CD14-positive monocyte (primary cell): ENCODE measurements around the gene GRIK4. TPM values are rescaled to one million over a fixed set of nuclear protein-coding genes. Genes with fewer than 3 reads are reported as not detected.

Experiments
- DNase-seq, 3 donors: peaks; one replicate each; pipeline ENCODE4 v3.0.0-alpha.2; 2011 to 2022
- H2AFZ ChIP-seq: 2 replicates; pipeline ENCODE4 v1.6.0; 2012; ENCODE audit warnings: mild to moderate bottlenecking, low read depth, low read length, inconsistent platforms; ENCODE audit not compliant: insufficient read depth, poor library complexity, severe bottlenecking
- H3K27ac ChIP-seq, 2 donors: 1 replicate in 1 of 2; 2 replicates in 1 of 2; pipeline ENCODE4 v1.5.1; 2012 to 2013; ENCODE audit warnings: low read length in 2 of 2, control low read depth in 1 of 2, inconsistent platforms in 1 of 2, low read depth in 1 of 2, mild to moderate bottlenecking in 1 of 2
- H3K27me3 ChIP-seq, 2 donors: one replicate each; pipeline versions ENCODE4 v1.6.0 to v1.6.1; 2011 to 2013; ENCODE audit warnings: low read length in 2 of 2; ENCODE audit not compliant: control insufficient read depth in 2 of 2, insufficient read depth in 2 of 2
- H3K36me3 ChIP-seq, 2 donors: replicated peaks in 1 of 2; 1 replicate in 1 of 2; 2 replicates in 1 of 2; pipeline versions ENCODE4 v1.5.1 to v1.6.1; 2012 to 2013; ENCODE audit warnings: low read length in 2 of 2, control low read depth in 1 of 2, inconsistent platforms in 1 of 2, mild to moderate bottlenecking in 1 of 2; ENCODE audit not compliant: insufficient read depth in 2 of 2, control insufficient read depth in 1 of 2
- H3K4me1 ChIP-seq, 2 donors: 1 replicate in 1 of 2; 2 replicates in 1 of 2; pipeline versions ENCODE4 v1.5.1 to v1.6.1; 2012 to 2013; ENCODE audit warnings: low read length in 2 of 2, control low read depth in 1 of 2, inconsistent platforms in 1 of 2, mild to moderate bottlenecking in 1 of 2, moderate library complexity in 1 of 2; ENCODE audit not compliant: insufficient read depth in 2 of 2, control insufficient read depth in 1 of 2
- H3K4me2 ChIP-seq: replicated peaks from 2 replicates; pipeline ENCODE3; 2012; ENCODE audit warnings: low read length, moderate library complexity, mild to moderate bottlenecking; ENCODE audit not compliant: poor library complexity, severe bottlenecking; ENCODE audit errors: extremely low read depth
- H3K4me3 ChIP-seq, 3 experiments: fragments of 200-600 bp in 1 of 3; sonication (generic) in 1 of 3; replicated peaks in 1 of 3; 1 replicate in 2 of 3; 2 replicates in 1 of 3; pipeline ENCODE4 v1.5.1; 2011 to 2013; ENCODE audit warnings: low read length in 3 of 3, mild to moderate bottlenecking in 3 of 3, control low read depth in 2 of 3, low read depth in 2 of 3, inconsistent platforms in 1 of 3, moderate library complexity in 1 of 3
- H3K79me2 ChIP-seq: 2 replicates; pipeline ENCODE4 v1.6.0; 2012; ENCODE audit warnings: mild to moderate bottlenecking, control low read depth, inconsistent platforms, low read length, moderate library complexity; ENCODE audit not compliant: insufficient read depth
- H3K9ac ChIP-seq: 2 replicates; pipeline ENCODE4 v1.6.0; 2017; ENCODE audit warnings: low read length, mild to moderate bottlenecking; ENCODE audit not compliant: insufficient read depth, poor library complexity, severe bottlenecking
- H3K9me3 ChIP-seq, 2 donors: replicated peaks in 1 of 2; 1 replicate in 1 of 2; 2 replicates in 1 of 2; pipeline versions ENCODE4 v1.5.1 to v1.6.1; 2012 to 2013; ENCODE audit warnings: low read length in 2 of 2, control low read depth in 1 of 2; ENCODE audit not compliant: control insufficient read depth in 1 of 2, insufficient read depth in 1 of 2
- H4K20me1 ChIP-seq: 2 replicates; pipeline ENCODE4 v1.6.0; 2012; ENCODE audit warnings: mild to moderate bottlenecking, low read length, control low read depth, moderate library complexity; ENCODE audit not compliant: insufficient read depth
- H3K27ac Mint-ChIP-seq, 7 donors: one replicate each; pipeline ENCODE4 v1.8.0; 2020; ENCODE audit warnings: mild to moderate bottlenecking in 7 of 7, mixed read lengths in 7 of 7, moderate library complexity in 6 of 7, inconsistent platforms in 2 of 7
- H3K27me3 Mint-ChIP-seq, 3 donors: one replicate each; pipeline ENCODE4 v1.8.0; 2021 to 2022; ENCODE audit warnings: low read depth in 3 of 3, mild to moderate bottlenecking in 3 of 3, mixed read lengths in 3 of 3, moderate library complexity in 3 of 3, inconsistent platforms in 1 of 3
- H3K36me3 Mint-ChIP-seq, 2 donors: one replicate each; pipeline ENCODE4 v1.8.0; 2020; ENCODE audit warnings: mixed read lengths in 2 of 2, inconsistent platforms in 1 of 2, mild to moderate bottlenecking in 1 of 2
- H3K4me1 Mint-ChIP-seq: one replicate; pipeline ENCODE4 v1.8.0; 2020; ENCODE audit warnings: mild to moderate bottlenecking, mixed read lengths
- H3K4me3 Mint-ChIP-seq, 2 donors: one replicate each; pipeline ENCODE4 v1.8.0; 2020; ENCODE audit warnings: mild to moderate bottlenecking in 2 of 2, mixed read lengths in 2 of 2, moderate library complexity in 1 of 2
- H3K9me3 Mint-ChIP-seq, 7 donors: one replicate each; pipeline ENCODE4 v1.8.0; 2020 to 2022; ENCODE audit warnings: mixed read lengths in 7 of 7, mild to moderate bottlenecking in 6 of 7, moderate library complexity in 6 of 7, inconsistent platforms in 2 of 7
- CTCF ChIP-seq: fragments of 200-600 bp; IDR thresholded peaks from one replicate; pipeline ENCODE4 v1.8.0; 2022; ENCODE audit warnings: antibody characterized with exemption, mild to moderate bottlenecking
- WGBS: methylation state at CpG from one replicate; pipeline ENCODE4 v1.1.5; 2013; ENCODE audit warnings: missing lambda C conversion rate; ENCODE audit not compliant: insufficient coverage; 5-methylcytosine and 5-hydroxymethylcytosine counted together
- intact Hi-C, 2 donors: fragments of 100-400 bp; cut with micrococcal nuclease; formaldehyde crosslinking; loops; one replicate each; pipeline versions ENCODE4 v1.15.0 to v1.15.1; 2023
- polyA plus RNA-seq, 3 donors: library from polyadenylated mRNA; depleted of rRNA in 1 of 3; unstranded in 2 of 3; stranded (reverse) in 1 of 3; fragments of 300-500 nt in 2 of 3; fragments of >200 nt in 1 of 3; fragmentation: Illumina TruSeq in 2 of 3; gene quantifications; 1 replicate in 2 of 3; 2 replicates in 1 of 3; pipeline ENCODE4 v1.2.3, GENCODE V29; 2012 to 2021

GRIK4 gene
- polyA plus RNA-seq, 3 donors: not detected

- DNase-seq: no peak
- Histone ChIP-seq H3K27me3 (no peaks in the 10 kb centered on the region), H3K4me2 (no peak overlapping the region), H3K79me2 (no peaks in the 10 kb centered on the region), H3K27ac (no peak overlapping the region), H3K4me1 (no peaks in the 10 kb centered on the region), H4K20me1 (no peaks in the 10 kb centered on the region), H2AFZ (no peak overlapping the region), H3K36me3 (no peaks in the 10 kb centered on the region), H3K9me3 (no peaks in the 10 kb centered on the region), H3K9ac (no peak overlapping the region), H3K4me3 (no peak overlapping the region)
- peaks cover 0 to 2% (median 0%) of the 10 kb centered on the region in 7 donors for H3K9me3 Mint-ChIP-seq
- no peaks in the 10 kb centered on the region for H3K36me3 Mint-ChIP-seq
- no peaks in the 10 kb centered on the region for H3K4me1 Mint-ChIP-seq
- no peak overlapping the region for H3K27ac Mint-ChIP-seq
- intact Hi-C loops: no loop called here
- TF ChIP-seq CTCF: no peak
- 56% methylated on average over 2 of the region's 12 CpGs for WGBS
- no peak overlapping the region for H3K4me3 Mint-ChIP-seq
- H3K27me3 Mint-ChIP-seq: peaks cover 3 to 9% (median 6%) of the 10 kb centered on the region in 3 donors
These were observed 236.6 kb downstream of the GRIK4 start for GRCh38 chr11:120747850-120748814.

- Histone ChIP-seq H3K79me2 (no peaks in the 10 kb centered on the region), H3K4me1 (no peaks in the 10 kb centered on the region), H3K27ac (no peak overlapping the region), H2AFZ (no peak overlapping the region), H3K27me3 (no peaks in the 10 kb centered on the region), H4K20me1 (no peaks in the 10 kb centered on the region), H3K36me3 (no peaks in the 10 kb centered on the region), H3K4me2 (no peak overlapping the region), H3K9me3 (no peaks in the 10 kb centered on the region), H3K9ac (no peak overlapping the region), H3K4me3 (no peak overlapping the region)
- intact Hi-C loops: no loop called here
- Mint-ChIP-seq H3K27me3 (peaks cover 6 to 8% (median 7%) of the 10 kb centered on the region in 3 donors), H3K9me3 (peaks cover 0 to 2% (median 0%) of the 10 kb centered on the region in 7 donors), H3K4me1 (no peaks in the 10 kb centered on the region), H3K36me3 (no peaks in the 10 kb centered on the region), H3K27ac (no peak overlapping the region), H3K4me3 (no peak overlapping the region)
- TF ChIP-seq CTCF: no peak
- DNase-seq: no peak
- 79% methylated on average over 3 of the region's 4 CpGs for WGBS
These were observed 237.8 kb downstream of the GRIK4 start for GRCh38 chr11:120749395-120749794.
